ENCODE results near the gene GPATCH2. TPM values are rescaled to one million over a fixed set of nuclear protein-coding genes. Genes with fewer than 3 reads are reported as not detected.

GPATCH2 gene
- polyA plus RNA-seq, 1 of the 3 experiments (the other 2 are of a cell fraction): 4.2 TPM

GRCh38 chr1:217534566-217534965 lies 96.3 kb downstream of the GPATCH2 start:
- Histone ChIP-seq H3K4me2 (no peak overlapping the region), H3K27ac (ENCODE audit: low read depth in 2 of 2, low read length in 1 of 2) (no peak overlapping the region), H3K36me3 (replicated peaks in 1 of 2; ENCODE audit: control insufficient read depth in 1 of 2, insufficient read depth in 2 of 2, low read length in 1 of 2) (peaks cover 0 to 3% of the 10 kb centered on the region in 2 experiments), H3K79me2 (ENCODE audit: insufficient read depth) (no peaks in the 10 kb centered on the region), H2AFZ (ENCODE audit: low read depth) (no peak overlapping the region), H3F3A (replicated peaks; ENCODE audit: insufficient read depth) (no peaks in the 10 kb centered on the region), H3K4me1 (ENCODE audit: control insufficient read depth in 1 of 2, insufficient read depth in 2 of 2, low read depth in 1 of 2, low read length in 1 of 2) (no peaks in the 10 kb centered on the region; a peak in 1 of 4 replicates), H3K9ac (no peak overlapping the region), H3K9me2 (no peaks in the 10 kb centered on the region), H3K9me3 (peaks cover 6% of the 10 kb centered on the region; the same call in 1 of the 2 replicates), H3K27me3 (ENCODE audit: insufficient read depth) (no peaks in the 10 kb centered on the region), H4K20me1 (ENCODE audit: insufficient read depth) (no peaks in the 10 kb centered on the region), H3K4me3 (ENCODE audit: low read depth in 2 of 2, low read length in 1 of 2) (no peak overlapping the region)
- ChIA-PET CTCF (no interaction called here), POLR2A (no interaction called here)
- TF ChIP-seq NRF1 (IDR thresholded peaks at IDR 0.05; ENCODE audit: low read depth, low read length) (no peak), SMC3 (IDR thresholded peaks at IDR 0.05; ENCODE audit: low read depth, low read length) (no peak), FOSL2 (IDR thresholded peaks at IDR 0.05; ENCODE audit: borderline replicate concordance, low read depth) (no peak), YY1 (IDR thresholded peaks at IDR 0.05; ENCODE audit: low read depth) (no peak), JUND (IDR thresholded peaks at IDR 0.05) (no peak)
- DNase-seq: no peak
- 76% methylated on average over 1 of the region's 1 CpG for WGBS (ENCODE audit: low lambda C conversion rate)

GRCh38 chr1:217528271-217528670 lies 102.6 kb downstream of the GPATCH2 start:
- CTCF ChIA-PET: no interaction called here
- POLR2A ChIA-PET: no interaction called here
- Histone ChIP-seq H2AFZ (ENCODE audit: low read depth) (no peak overlapping the region), H3K4me1 (ENCODE audit: control insufficient read depth in 1 of 2, insufficient read depth in 2 of 2, low read depth in 1 of 2, low read length in 1 of 2) (peaks cover 0 to 11% of the 10 kb centered on the region in 2 experiments; a peak in 3 of 4 replicates), H4K20me1 (ENCODE audit: insufficient read depth) (no peaks in the 10 kb centered on the region), H3K9me3 (peaks cover 9% of the 10 kb centered on the region; the same call in 1 of the 2 replicates), H3K4me2 (no peak overlapping the region), H3K79me2 (ENCODE audit: insufficient read depth) (no peaks in the 10 kb centered on the region), H3K9ac (no peak overlapping the region), H3K9me2 (no peaks in the 10 kb centered on the region), H3F3A (replicated peaks; ENCODE audit: insufficient read depth) (peaks cover 12% of the 10 kb centered on the region), H3K36me3 (replicated peaks in 1 of 2; ENCODE audit: control insufficient read depth in 1 of 2, insufficient read depth in 2 of 2, low read length in 1 of 2) (peaks cover 3 to 4% of the 10 kb centered on the region in 2 experiments), H3K27ac (ENCODE audit: low read depth in 2 of 2, low read length in 1 of 2) (no peak overlapping the region), H3K4me3 (ENCODE audit: low read depth in 2 of 2, low read length in 1 of 2) (no peak overlapping the region), H3K27me3 (ENCODE audit: insufficient read depth) (no peaks in the 10 kb centered on the region)
- TF ChIP-seq RCOR1 (IDR thresholded peaks at IDR 0.05; ENCODE audit: low read length) (no peak), IRF3 (IDR thresholded peaks at IDR 0.05; ENCODE audit: low read depth, low read length) (no peak), FOSL2 (IDR thresholded peaks at IDR 0.05; ENCODE audit: borderline replicate concordance, low read depth) (no peak), NFIC (IDR thresholded peaks at IDR 0.05; ENCODE audit: borderline replicate concordance) (no peak), USF1 (IDR thresholded peaks at IDR 0.05; ENCODE audit: borderline replicate concordance, low read depth) (no peak), TEAD4 (IDR thresholded peaks at IDR 0.05; ENCODE audit: borderline replicate concordance, insufficient read depth) (no peak), POLR2AphosphoS5 (IDR thresholded peaks at IDR 0.05; ENCODE audit: low read depth, low read length) (no peak), EZH2phosphoT487 (IDR thresholded peaks at IDR 0.05; ENCODE audit: borderline replicate concordance, low read depth) (no peak), FOXJ3 (CRISPR knock-in tag; IDR thresholded peaks at IDR 0.05) (no peak), RAD21 (IDR thresholded peaks at IDR 0.05; ENCODE audit: low read length) (no peak), RXRA (IDR thresholded peaks at IDR 0.05; ENCODE audit: borderline replicate concordance, low read depth) (no peak), YY1 (IDR thresholded peaks at IDR 0.05; ENCODE audit: low read depth) (no peak), JUND (IDR thresholded peaks at IDR 0.05) (no peak), GATA2 (CRISPR knock-in tag; IDR thresholded peaks at IDR 0.05) (no peak), TCF12 (IDR thresholded peaks at IDR 0.05) (no peak), EP300 (IDR thresholded peaks at IDR 0.05; ENCODE audit: borderline replicate concordance in 1 of 2, low read depth in 1 of 2, low read length in 1 of 2) (no peak), ZBTB33 (IDR thresholded peaks at IDR 0.05; ENCODE audit: borderline replicate concordance, low read depth) (no peak), SMC3 (IDR thresholded peaks at IDR 0.05; ENCODE audit: low read depth, low read length) (no peak), RFX5 (IDR thresholded peaks at IDR 0.05; ENCODE audit: low read length) (no peak), CHD2 (IDR thresholded peaks at IDR 0.05; ENCODE audit: low read length, partially characterized antibody) (no peak)
- no peak for DNase-seq
- 90% methylated on average over 3 of the region's 3 CpGs for WGBS (ENCODE audit: low lambda C conversion rate)
